Thyroid gland (tissue), 4 donors: ENCODE data around the gene LYPD3. TPM values are rescaled to one million over a fixed set of nuclear protein-coding genes. Genes with fewer than 3 reads are reported as not detected.

Source experiments
- DNase-seq, 2 donors: peaks; one replicate each; pipeline ENCODE4 v3.0.0-alpha.2; 2019
- H3K27ac ChIP-seq, 3 donors: fragments of 200-600 bp; sonication (generic); 1 replicate in 2 of 3; 2 replicates in 1 of 3; pipeline ENCODE4 v1.5.1; 2016 to 2019; ENCODE audit warnings: mild to moderate bottlenecking in 1 of 3, moderate library complexity in 1 of 3
- H3K27me3 ChIP-seq: fragments of 200-600 bp; sonication (generic); one replicate; pipeline ENCODE4 v1.5.1; 2019
- H3K36me3 ChIP-seq, 2 donors: fragments of 200-600 bp; sonication (generic); one replicate each; pipeline ENCODE4 v1.5.1; 2016 to 2019
- H3K4me1 ChIP-seq, 2 donors: fragments of 200-600 bp; sonication (generic); one replicate each; pipeline ENCODE4 v1.5.1; 2017 to 2019
- H3K4me3 ChIP-seq, 3 donors: fragments of 200-600 bp; sonication (generic); replicated peaks in 1 of 3; 1 replicate in 2 of 3; 2 replicates in 1 of 3; pipeline ENCODE4 v1.5.1; 2016; ENCODE audit warnings: mild to moderate bottlenecking in 1 of 3
- H3K9me3 ChIP-seq: fragments of 200-600 bp; sonication (generic); one replicate; pipeline ENCODE4 v1.5.1; 2017
- POLR2A ChIP-seq, 2 donors: fragments of 450-650 bp; IDR thresholded peaks; one replicate each; pipeline ENCODE4 v1.6.1; 2017; ENCODE audit warnings: antibody characterized with exemption in 2 of 2, mild to moderate bottlenecking in 2 of 2, moderate library complexity in 1 of 2
- WGBS, 2 donors: methylation state at CpG; one replicate each; pipeline ENCODE4 v1.1.5; 2017; 5-methylcytosine and 5-hydroxymethylcytosine counted together
- intact Hi-C: fragments of 100-400 bp; cut with DNase I; formaldehyde crosslinking; loops from one replicate; pipeline ENCODE4 v1.15.1; 2023
- total RNA-seq, 4 donors: library from RNA; depleted of rRNA; stranded (reverse); fragments of >200 nt; gene quantifications; one replicate each; pipeline ENCODE4 v1.2.3, GENCODE V29; 2016
- TF ChIP-seq, protein P1 (sequence below), 6 experiments: fragments of 200-600 bp in 3 of 6; fragments of 450-650 bp in 3 of 6; sonication (generic) in 3 of 6; IDR thresholded peaks; one replicate each; pipeline ENCODE4 v1.5.1; 2016 to 2019; ENCODE audit warnings: antibody characterized with exemption in 6 of 6, mild to moderate bottlenecking in 2 of 6, inconsistent platforms in 1 of 6, moderate library complexity in 1 of 6

Gene LYPD3
- total RNA-seq, 4 donors from 2014 or later, result 0.78 TPM; not detected in 3

DNA sequence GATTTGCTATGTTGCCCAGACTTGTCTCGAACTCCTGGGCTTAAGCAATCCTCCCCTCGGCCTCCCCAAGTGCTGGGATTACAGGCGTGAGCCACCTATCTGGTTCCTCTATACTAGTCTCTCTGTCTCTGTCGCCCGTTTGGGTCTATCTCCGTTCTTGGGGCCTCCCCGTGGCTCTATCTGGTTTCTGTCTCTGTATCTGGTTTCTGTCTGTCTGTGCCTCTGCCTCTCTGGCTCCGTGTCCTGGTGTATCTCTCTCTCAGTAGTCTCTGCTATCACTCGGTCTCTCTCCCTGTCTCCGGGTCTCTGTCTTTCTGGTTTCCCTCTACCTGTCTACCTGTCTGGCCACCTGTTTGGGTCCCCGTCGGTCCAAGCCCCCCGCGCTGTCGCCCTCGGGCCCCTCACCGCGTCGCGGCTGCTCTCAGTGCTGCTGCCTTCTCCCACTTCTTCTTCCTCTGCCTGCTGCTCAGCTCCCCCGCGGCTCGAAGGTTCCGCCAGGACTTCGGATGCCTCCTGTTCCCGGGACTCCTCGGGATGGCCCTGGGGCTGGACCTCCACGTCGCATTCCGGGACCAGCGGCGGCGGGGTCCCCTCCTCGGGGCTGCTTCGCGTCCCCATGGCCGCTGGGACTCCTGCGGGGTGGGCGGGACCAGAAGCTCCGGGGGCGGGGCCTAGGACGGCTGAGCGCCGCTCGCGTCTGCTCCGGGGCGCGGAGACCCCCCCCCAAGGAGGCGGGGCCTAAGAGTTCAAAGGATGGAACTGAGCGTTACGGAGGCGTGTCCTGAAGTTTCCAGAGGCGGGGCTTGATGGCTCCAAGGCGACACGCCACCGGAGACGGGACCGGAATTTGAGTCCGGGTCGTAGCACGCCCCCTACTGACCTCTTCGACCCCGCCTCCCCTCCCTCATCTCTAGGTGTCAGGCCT lies 38.4 kb upstream of the LYPD3 start:
- H3K27me3 ChIP-seq, result no peaks in the 10 kb centered on the region
- DNase-seq, result peak; percentile 95 to 98
- no peaks in the 10 kb centered on the region for H3K36me3 ChIP-seq
- TF ChIP-seq, protein P1, sequence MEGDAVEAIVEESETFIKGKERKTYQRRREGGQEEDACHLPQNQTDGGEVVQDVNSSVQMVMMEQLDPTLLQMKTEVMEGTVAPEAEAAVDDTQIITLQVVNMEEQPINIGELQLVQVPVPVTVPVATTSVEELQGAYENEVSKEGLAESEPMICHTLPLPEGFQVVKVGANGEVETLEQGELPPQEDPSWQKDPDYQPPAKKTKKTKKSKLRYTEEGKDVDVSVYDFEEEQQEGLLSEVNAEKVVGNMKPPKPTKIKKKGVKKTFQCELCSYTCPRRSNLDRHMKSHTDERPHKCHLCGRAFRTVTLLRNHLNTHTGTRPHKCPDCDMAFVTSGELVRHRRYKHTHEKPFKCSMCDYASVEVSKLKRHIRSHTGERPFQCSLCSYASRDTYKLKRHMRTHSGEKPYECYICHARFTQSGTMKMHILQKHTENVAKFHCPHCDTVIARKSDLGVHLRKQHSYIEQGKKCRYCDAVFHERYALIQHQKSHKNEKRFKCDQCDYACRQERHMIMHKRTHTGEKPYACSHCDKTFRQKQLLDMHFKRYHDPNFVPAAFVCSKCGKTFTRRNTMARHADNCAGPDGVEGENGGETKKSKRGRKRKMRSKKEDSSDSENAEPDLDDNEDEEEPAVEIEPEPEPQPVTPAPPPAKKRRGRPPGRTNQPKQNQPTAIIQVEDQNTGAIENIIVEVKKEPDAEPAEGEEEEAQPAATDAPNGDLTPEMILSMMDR (IDR thresholded peaks at IDR 0.05), result peak in 1 of 6 experiments; percentile 2
- TF ChIP-seq POLR2A (IDR thresholded peaks at IDR 0.05), result peak in 1 of 2 donors; percentile 49
- H3K4me3 ChIP-seq, result peak overlapping the region; percentile 40 to 59 (median 56)
- peak overlapping the region; percentile 30 to 78 (median 45) for H3K27ac ChIP-seq
- intact Hi-C loops, result loop anchor here (5.0 kb wide), 1 partner anchor 41 kb away; no protein-coding TSS in a partner anchor
- peaks cover 6 to 16% of the 10 kb centered on the region in 2 donors for H3K4me1 ChIP-seq
- no peaks in the 10 kb centered on the region for H3K9me3 ChIP-seq
- 4% methylated on average over 35 to 39 of the region's 64 CpGs for WGBS, 2 donors

DNA sequence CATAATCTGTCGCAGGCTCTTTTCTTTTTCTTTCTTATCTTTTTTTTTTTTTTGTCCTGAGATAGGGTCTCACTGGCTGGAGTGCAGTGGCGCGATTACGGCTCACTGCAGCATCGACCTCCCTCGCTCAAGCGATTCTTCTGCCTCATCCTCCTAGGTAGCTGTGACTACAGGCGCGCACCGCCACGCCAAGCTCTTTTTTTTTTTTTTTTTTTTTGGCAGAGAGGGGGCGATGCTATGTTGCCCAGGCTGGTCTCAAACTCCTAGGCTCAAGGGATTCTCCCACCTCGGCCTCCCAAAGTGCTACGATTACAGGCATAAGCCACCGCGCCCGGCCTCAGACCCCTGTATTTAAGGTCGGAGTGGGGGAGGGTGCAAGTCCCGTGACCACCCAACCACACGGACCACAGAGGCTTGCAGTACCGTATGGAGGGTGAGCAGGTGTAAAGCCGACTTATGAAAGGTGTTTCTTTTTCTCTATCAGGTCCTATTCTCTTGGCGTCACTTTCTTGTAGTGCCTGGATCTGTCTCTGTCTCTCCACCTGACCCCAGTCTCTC lies 37.1 kb upstream of the LYPD3 start:
- Histone ChIP-seq H3K36me3 (no peaks in the 10 kb centered on the region), H3K4me3 (no peak overlapping the region), H3K27me3 (no peaks in the 10 kb centered on the region), H3K4me1 (peaks cover 6 to 16% of the 10 kb centered on the region in 2 donors), H3K27ac (no peak overlapping the region), H3K9me3 (no peaks in the 10 kb centered on the region)
- TF ChIP-seq, protein P1 (IDR thresholded peaks at IDR 0.05), result no peak
- no peak for TF ChIP-seq POLR2A (IDR thresholded peaks at IDR 0.05)
- intact Hi-C loops, result loop anchor here (5.0 kb wide), 1 partner anchor 40 kb away; no protein-coding TSS in a partner anchor
- DNase-seq, result no peak
- WGBS, 2 donors, result 64 to 77% methylated on average over 23 of the region's 23 CpGs

DNA sequence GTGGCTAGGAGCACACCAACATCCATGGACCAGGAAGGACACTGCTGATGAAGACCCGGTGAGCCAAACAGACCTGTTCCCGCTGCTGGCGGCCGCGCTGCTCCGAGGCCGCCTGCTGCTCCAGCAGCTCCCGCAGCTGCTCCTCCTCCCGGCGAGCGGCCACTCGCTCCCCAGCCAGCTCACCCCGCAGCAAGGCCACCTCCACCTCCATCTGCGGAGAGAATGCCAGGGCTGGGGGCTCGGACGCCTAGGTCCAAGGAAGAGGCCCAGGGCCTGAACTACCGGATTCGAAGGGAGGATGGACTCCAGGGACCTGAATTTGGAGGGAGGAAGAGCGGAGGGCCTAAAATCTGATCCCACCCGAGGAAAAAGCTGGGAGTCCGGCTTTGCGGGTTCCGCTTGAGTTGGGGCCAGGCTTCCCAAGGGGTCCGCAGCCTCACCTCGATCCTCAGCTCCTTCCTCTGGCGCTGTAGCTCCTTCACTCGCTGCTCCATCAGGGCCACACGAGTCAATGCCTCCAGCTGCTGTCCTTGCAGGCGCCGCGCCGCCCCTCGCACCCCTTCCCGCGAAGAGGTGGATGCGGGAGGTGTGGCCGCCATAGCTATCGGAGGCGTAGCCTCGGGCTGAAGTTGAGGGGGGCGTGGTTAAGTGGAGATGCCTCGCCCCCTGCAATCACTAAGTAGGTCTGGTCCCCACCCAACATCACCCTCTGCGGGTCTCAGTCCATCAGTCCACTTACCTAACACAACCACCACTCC lies 36.4 kb upstream of the LYPD3 start:
- no peak for TF ChIP-seq POLR2A (IDR thresholded peaks at IDR 0.05)
- TF ChIP-seq, protein P1 (IDR thresholded peaks at IDR 0.05), result no peak
- no peaks in the 10 kb centered on the region for H3K27me3 ChIP-seq
- intact Hi-C loops, result loop anchor here (5.0 kb wide), 1 partner anchor 40 kb away; no protein-coding TSS in a partner anchor
- H3K27ac ChIP-seq, result no peak overlapping the region
- no peak for DNase-seq
- no peaks in the 10 kb centered on the region for H3K9me3 ChIP-seq
- H3K36me3 ChIP-seq, result no peaks in the 10 kb centered on the region
- WGBS, 2 donors, result 46 to 54% methylated on average over 35 to 39 of the region's 43 CpGs
- H3K4me1 ChIP-seq, result peaks cover 6 to 16% of the 10 kb centered on the region in 2 donors
- H3K4me3 ChIP-seq, result no peak overlapping the region

DNA sequence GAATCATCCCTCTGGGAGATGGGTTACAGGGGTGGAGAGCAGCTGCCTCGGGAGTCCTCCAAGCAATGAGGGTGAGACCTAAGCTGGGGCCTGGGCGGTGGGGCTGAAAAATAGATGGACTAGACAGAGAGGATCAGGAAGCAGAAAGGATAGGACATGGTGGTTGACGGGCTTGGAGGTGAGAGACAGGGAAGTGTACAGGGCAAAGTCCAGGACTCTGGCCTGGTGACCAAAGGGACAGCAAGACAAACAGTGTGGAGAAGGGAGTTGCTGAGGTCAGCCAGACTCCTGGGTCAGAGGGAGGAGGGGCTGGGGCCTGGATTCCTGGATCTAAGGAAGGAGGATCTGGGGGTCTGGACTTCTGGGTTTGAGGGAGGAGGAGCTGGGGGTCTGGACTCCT lies 33.6 kb upstream of the LYPD3 start:
- TF ChIP-seq POLR2A (IDR thresholded peaks at IDR 0.05), result no peak
- TF ChIP-seq, protein P1 (IDR thresholded peaks at IDR 0.05), result no peak
- Histone ChIP-seq H3K27ac (no peak overlapping the region), H3K4me3 (no peak overlapping the region), H3K36me3 (peaks cover 0 to 5% of the 10 kb centered on the region in 2 donors), H3K27me3 (no peaks in the 10 kb centered on the region), H3K4me1 (peaks cover 0 to 9% of the 10 kb centered on the region in 2 donors), H3K9me3 (no peaks in the 10 kb centered on the region)
- intact Hi-C loops, result no loop called here
- no peak for DNase-seq
- 72 to 79% methylated on average over 3 of the region's 3 CpGs for WGBS, 2 donors
